Natural killer cell (primary cell): ENCODE data around the gene CRYBA1. TPM values are rescaled to one million over a fixed set of nuclear protein-coding genes. Genes with fewer than 3 reads are reported as not detected.

Experiments used
- ATAC-seq, 3 donors: fragments of 150-1000 bp in 2 of 3; fragments of 200-7000 bp in 1 of 3; cut with Tn5 transposase; 1 replicate in 1 of 3; 2 replicates in 2 of 3; pipeline ENCODE4 v1.10.0; 2021; ENCODE audit warnings: mild to moderate bottlenecking in 2 of 3, moderate library complexity in 2 of 3
- DNase-seq, 2 donors: peaks; one replicate each; pipeline versions ENCODE4 v3.0.0 to v3.0.0-alpha.2; 2013 to 2021; ENCODE audit warnings: mixed read lengths in 1 of 2
- H3K27ac ChIP-seq: one replicate; pipeline ENCODE4 v1.5.1; 2013; ENCODE audit warnings: mild to moderate bottlenecking, low read length
- H3K27me3 ChIP-seq: one replicate; pipeline ENCODE4 v1.6.1; 2013; ENCODE audit warnings: low read length; ENCODE audit not compliant: control insufficient read depth, insufficient read depth
- H3K36me3 ChIP-seq: one replicate; pipeline ENCODE4 v1.6.1; 2013; ENCODE audit warnings: low read length; ENCODE audit not compliant: control insufficient read depth, insufficient read depth
- H3K4me1 ChIP-seq: one replicate; pipeline ENCODE4 v1.6.1; 2013; ENCODE audit warnings: low read length; ENCODE audit not compliant: control insufficient read depth, insufficient read depth
- H3K4me3 ChIP-seq: one replicate; pipeline ENCODE4 v1.5.1; 2013; ENCODE audit warnings: low read length
- H3K9me3 ChIP-seq: one replicate; pipeline ENCODE4 v1.6.1; 2013; ENCODE audit warnings: low read length; ENCODE audit not compliant: control insufficient read depth, insufficient read depth
- H3K27ac Mint-ChIP-seq, 2 donors: one replicate each; pipeline ENCODE4 v1.8.0; 2022; ENCODE audit warnings: mild to moderate bottlenecking in 2 of 2, mixed read lengths in 2 of 2, moderate library complexity in 1 of 2
- H3K27me3 Mint-ChIP-seq, 2 donors: one replicate each; pipeline ENCODE4 v1.8.0; 2022; ENCODE audit warnings: low read depth in 2 of 2, mixed read lengths in 2 of 2
- H3K36me3 Mint-ChIP-seq: one replicate; pipeline ENCODE4 v1.8.0; 2022; ENCODE audit warnings: mixed read lengths
- H3K4me1 Mint-ChIP-seq, 2 donors: one replicate each; pipeline ENCODE4 v1.8.0; 2022; ENCODE audit warnings: mixed read lengths in 2 of 2
- H3K4me3 Mint-ChIP-seq: one replicate; pipeline ENCODE4 v1.8.0; 2022; ENCODE audit warnings: mild to moderate bottlenecking, moderate library complexity, mixed read lengths
- H3K9me3 Mint-ChIP-seq, 2 donors: one replicate each; pipeline ENCODE4 v1.8.0; 2022; ENCODE audit warnings: mixed read lengths in 2 of 2
- WGBS: methylation state at CpG from one replicate; pipeline ENCODE4 v1.1.7; 2013; ENCODE audit warnings: missing lambda C conversion rate; ENCODE audit not compliant: insufficient coverage; 5-methylcytosine and 5-hydroxymethylcytosine counted together
- intact Hi-C: fragments of 100-400 bp; cut with micrococcal nuclease; formaldehyde crosslinking; loops from one replicate; pipeline ENCODE4 v1.14.2; 2022
- total RNA-seq, 4 donors: library from RNA; stranded (reverse); fragments of 120-200 nt in 1 of 4; gene quantifications; one replicate each; pipeline versions ENCODE4 v1.2.3 to v1.2.4, GENCODE V29; 2013 to 2022
- TF ChIP-seq, protein P1 (sequence below): fragments of 200-600 bp; IDR thresholded peaks from one replicate; pipeline ENCODE4 v1.8.0; 2022; ENCODE audit warnings: antibody characterized with exemption

Gene CRYBA1
- total RNA-seq, 3 donors from 2014 or later (not counting 1 experiment from before 2014, with no cell fraction given) = not detected

DNA sequence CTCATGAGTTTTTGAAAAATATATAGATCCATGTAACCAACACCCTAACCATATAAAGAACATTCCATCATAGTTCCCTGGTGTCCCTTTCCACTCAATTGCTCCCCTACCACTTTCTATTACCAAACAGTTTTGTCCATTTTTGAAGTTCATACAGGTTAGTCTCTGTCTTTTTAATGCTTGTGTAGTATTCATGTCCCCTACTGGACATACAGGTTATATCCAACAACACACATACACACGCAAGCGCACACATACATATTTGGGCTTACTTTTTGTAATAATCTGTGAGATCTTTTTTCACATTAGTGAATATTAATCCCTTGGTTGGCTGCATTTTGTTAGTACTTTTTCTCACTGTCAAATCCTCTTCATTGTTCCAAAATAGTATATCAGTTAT lies 6.4 kb downstream of the CRYBA1 start:
- H3K4me3 ChIP-seq = no peak overlapping the region
- H3K9me3 Mint-ChIP-seq = no peaks in the 10 kb centered on the region
- H3K36me3 ChIP-seq = peaks cover 19% of the 10 kb centered on the region
- H3K27me3 ChIP-seq = no peaks in the 10 kb centered on the region
- WGBS = no CpG with 5 or more reads among the region's 2 CpGs
- intact Hi-C loops = loop anchor here (2.0 kb wide), 1 partner anchor 38 kb away; no protein-coding TSS in a partner anchor
- DNase-seq (no peak), ATAC-seq (no peak)
- H3K4me3 Mint-ChIP-seq = no peak overlapping the region
- H3K4me1 Mint-ChIP-seq = peaks cover 15% of the 10 kb centered on the region in 2 donors
- no peaks in the 10 kb centered on the region for H3K9me3 ChIP-seq
- no peaks in the 10 kb centered on the region for H3K36me3 Mint-ChIP-seq
- TF ChIP-seq, protein P1, sequence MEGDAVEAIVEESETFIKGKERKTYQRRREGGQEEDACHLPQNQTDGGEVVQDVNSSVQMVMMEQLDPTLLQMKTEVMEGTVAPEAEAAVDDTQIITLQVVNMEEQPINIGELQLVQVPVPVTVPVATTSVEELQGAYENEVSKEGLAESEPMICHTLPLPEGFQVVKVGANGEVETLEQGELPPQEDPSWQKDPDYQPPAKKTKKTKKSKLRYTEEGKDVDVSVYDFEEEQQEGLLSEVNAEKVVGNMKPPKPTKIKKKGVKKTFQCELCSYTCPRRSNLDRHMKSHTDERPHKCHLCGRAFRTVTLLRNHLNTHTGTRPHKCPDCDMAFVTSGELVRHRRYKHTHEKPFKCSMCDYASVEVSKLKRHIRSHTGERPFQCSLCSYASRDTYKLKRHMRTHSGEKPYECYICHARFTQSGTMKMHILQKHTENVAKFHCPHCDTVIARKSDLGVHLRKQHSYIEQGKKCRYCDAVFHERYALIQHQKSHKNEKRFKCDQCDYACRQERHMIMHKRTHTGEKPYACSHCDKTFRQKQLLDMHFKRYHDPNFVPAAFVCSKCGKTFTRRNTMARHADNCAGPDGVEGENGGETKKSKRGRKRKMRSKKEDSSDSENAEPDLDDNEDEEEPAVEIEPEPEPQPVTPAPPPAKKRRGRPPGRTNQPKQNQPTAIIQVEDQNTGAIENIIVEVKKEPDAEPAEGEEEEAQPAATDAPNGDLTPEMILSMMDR = no peak
- peak overlapping the region; percentile 12 to 20 for H3K27ac Mint-ChIP-seq
- H3K27ac ChIP-seq = no peak overlapping the region
- H3K4me1 ChIP-seq = no peaks in the 10 kb centered on the region
- no peaks in the 10 kb centered on the region for H3K27me3 Mint-ChIP-seq

DNA sequence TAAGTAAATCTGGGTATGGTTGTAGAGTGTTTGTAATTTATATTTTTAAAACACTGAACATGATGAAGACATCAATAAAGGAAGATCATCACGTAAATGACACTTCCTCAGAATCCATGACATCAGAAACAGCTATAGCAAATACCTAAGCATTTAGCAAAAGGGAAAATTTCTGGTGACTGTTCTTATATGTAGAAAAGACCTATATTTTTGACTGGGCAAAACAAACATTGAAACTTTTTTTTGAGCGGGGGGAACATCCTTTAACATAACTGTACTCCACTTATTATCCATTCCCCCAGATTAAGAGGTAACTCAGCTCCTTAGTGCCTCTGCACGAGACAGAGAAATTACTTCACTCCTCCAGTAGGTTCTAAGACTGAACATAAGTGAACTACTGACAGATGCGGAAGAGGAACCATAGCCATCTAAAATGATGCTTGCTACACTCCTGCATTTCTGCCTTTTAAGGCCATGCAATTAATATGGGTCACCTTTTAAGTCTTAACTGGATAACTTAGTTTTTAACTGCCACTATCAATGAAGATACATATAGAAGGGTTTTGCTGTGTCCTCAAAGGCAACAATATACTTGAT lies 9.4 kb downstream of the CRYBA1 start:
- H3K27me3 ChIP-seq = no peaks in the 10 kb centered on the region
- peaks cover 42% of the 10 kb centered on the region for H3K36me3 ChIP-seq
- Mint-ChIP-seq H3K27me3 (no peaks in the 10 kb centered on the region), H3K9me3 (no peaks in the 10 kb centered on the region), H3K27ac (peak overlapping the region; percentile 5 to 42), H3K36me3 (peaks cover 7% of the 10 kb centered on the region), H3K4me1 (peaks cover 15 to 32% of the 10 kb centered on the region in 2 donors), H3K4me3 (no peak overlapping the region)
- intact Hi-C loops = no loop called here
- no peak for ATAC-seq
- WGBS = 100% methylated on average over 3 of the region's 4 CpGs
- no peaks in the 10 kb centered on the region for H3K4me1 ChIP-seq
- no peaks in the 10 kb centered on the region for H3K9me3 ChIP-seq
- H3K27ac ChIP-seq = no peak overlapping the region
- TF ChIP-seq, protein P1 = no peak
- no peak for DNase-seq
- no peak overlapping the region for H3K4me3 ChIP-seq

DNA sequence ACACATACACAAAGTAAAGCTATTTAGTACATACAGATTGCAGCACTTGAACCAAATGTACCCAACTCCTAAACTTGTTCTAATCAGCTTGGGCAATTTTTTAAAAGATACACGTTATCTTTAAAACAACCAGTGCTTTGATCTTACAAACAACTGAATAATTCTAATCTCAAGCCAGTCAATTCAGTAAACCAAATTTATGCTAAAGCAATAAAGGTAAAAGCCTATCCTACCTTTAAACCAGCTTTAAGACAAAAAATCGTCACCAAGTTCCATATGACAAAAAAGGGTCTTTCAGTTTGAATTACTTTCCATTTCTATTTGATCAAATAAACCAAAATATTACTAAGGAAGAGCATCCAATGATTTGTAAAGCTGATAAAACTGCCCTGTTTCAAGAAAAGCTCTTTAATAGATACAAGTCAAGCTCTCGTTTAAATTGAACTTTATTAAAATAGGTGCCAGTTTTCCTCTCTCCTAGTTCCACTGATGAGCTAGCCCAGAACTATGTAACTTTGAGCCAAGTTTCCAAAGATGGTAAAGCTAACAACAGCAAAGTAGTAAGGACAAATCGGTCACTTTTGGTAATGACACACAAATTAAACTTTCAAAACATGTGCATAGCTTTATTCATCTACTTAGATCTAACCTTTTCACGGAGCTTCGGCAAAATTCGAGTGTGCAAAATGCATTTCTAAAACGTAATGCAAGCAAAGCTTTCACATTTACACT lies 10.2 kb downstream of the CRYBA1 start:
- Histone ChIP-seq H3K36me3 (peaks cover 50% of the 10 kb centered on the region), H3K4me1 (no peaks in the 10 kb centered on the region), H3K27ac (no peak overlapping the region), H3K27me3 (no peaks in the 10 kb centered on the region), H3K4me3 (no peak overlapping the region), H3K9me3 (no peaks in the 10 kb centered on the region)
- 88% methylated on average over 8 of the region's 8 CpGs for WGBS
- H3K9me3 Mint-ChIP-seq = no peaks in the 10 kb centered on the region
- DNase-seq (no peak), ATAC-seq (no peak)
- H3K4me3 Mint-ChIP-seq = no peak overlapping the region
- H3K4me1 Mint-ChIP-seq = peaks cover 23 to 40% of the 10 kb centered on the region in 2 donors
- intact Hi-C loops = no loop called here
- no peaks in the 10 kb centered on the region for H3K27me3 Mint-ChIP-seq
- peak overlapping the region; percentile 5 to 42 for H3K27ac Mint-ChIP-seq
- TF ChIP-seq, protein P1 = no peak
- peaks cover 16% of the 10 kb centered on the region for H3K36me3 Mint-ChIP-seq
